Middle frontal gyrus (tissue), 1 donor: ENCODE measurements around the gene NAPB.
"Not testable (repeated sequence)": the region's sequence is repeated elsewhere in the genome, so short reads cannot be mapped to it uniquely, and the experiment has no call there.

ENCODE experiments used
- DNase-seq: peaks from one replicate; pipeline ENCODE4 v3.0.0-alpha.2; 2015; ENCODE audit warnings: low spot score; ENCODE audit errors: extremely low spot score

Gene NAPB

GRCh38 chr20:23349338-23350195 is 71.7 kb downstream of the NAPB start:
- DNase-seq: peak; percentile 14

- DNase-seq: not testable (repeated sequence)
Measured at GRCh38 chr20:23348510-23348909, 72.8 kb downstream of the NAPB start.

GRCh38 chr20:23347791-23348190 is 73.5 kb downstream of the NAPB start:
- DNase-seq: no peak

- no peak for DNase-seq
Measured at GRCh38 chr20:23346002-23346401, 75.3 kb downstream of the NAPB start.

GRCh38 chr20:23344336-23344735 is 77.0 kb downstream of the NAPB start:
- DNase-seq: no peak

GRCh38 chr20:23343590-23343989 is 77.7 kb downstream of the NAPB start:
- no peak for DNase-seq

GRCh38 chr20:23341073-23341472 is 80.2 kb downstream of the NAPB start:
- no peak for DNase-seq

- DNase-seq: peak; percentile 47
Measured at GRCh38 chr20:23340524-23340923, 80.8 kb downstream of the NAPB start.

- DNase-seq: no peak
Measured at GRCh38 chr20:23339986-23340385, 81.3 kb downstream of the NAPB start.

GRCh38 chr20:23337312-23337711 is 84.0 kb downstream of the NAPB start:
- no peak for DNase-seq

GRCh38 chr20:23336476-23336875 is 84.8 kb downstream of the NAPB start:
- DNase-seq: no peak

- no peak for DNase-seq
Measured at GRCh38 chr20:23335521-23335920, 85.8 kb downstream of the NAPB start.

GRCh38 chr20:23334111-23334510 is 87.2 kb downstream of the NAPB start:
- DNase-seq: no peak

GRCh38 chr20:23332467-23332866 is 88.8 kb downstream of the NAPB start:
- no peak for DNase-seq

GRCh38 chr20:23331450-23332350 is 89.6 kb downstream of the NAPB start:
- no peak for DNase-seq

GRCh38 chr20:23327617-23328333 is 93.5 kb downstream of the NAPB start:
- DNase-seq: no peak

- no peak for DNase-seq
Measured at GRCh38 chr20:23326774-23327173, 94.5 kb downstream of the NAPB start.

GRCh38 chr20:23325107-23325506 is 96.2 kb downstream of the NAPB start:
- DNase-seq: no peak
